ENCODE results near the gene CCDC59. TPM values are rescaled to one million over a fixed set of nuclear protein-coding genes. Genes with fewer than 3 reads are reported as not detected.

Gene CCDC59
- polyA plus RNA-seq, 1 donor from 2014 or later = 64.5 TPM

DNA sequence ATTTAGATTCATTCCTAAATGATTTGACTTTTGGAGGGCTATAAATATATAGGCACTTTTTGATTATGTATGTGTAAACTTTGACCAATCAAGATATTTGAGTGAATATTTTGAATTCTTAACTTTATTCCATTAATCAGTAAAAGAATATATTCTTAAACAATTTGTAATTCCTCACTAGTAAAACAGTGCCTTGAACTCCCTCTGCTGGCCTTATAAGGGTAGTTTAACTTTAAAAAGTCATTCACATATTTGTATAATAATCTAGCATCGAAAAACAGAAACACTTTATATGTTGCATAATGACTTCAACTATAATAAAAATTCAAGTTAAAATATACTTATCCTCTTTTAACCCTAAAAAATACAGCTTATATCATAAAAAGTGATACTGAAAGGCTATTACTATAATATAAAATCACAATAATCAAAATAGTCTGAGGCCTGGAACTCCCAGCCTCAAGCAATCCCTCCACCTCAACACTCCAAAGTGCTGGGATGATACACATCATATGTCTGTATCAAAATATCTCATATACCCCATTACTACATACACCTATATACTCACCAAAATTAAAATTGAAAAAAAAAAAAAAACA lies 31.2 kb downstream of the CCDC59 start:
- TF ChIP-seq EP300 (conservative IDR thresholded peaks at IDR 0.05; ENCODE audit: poor library complexity, severe bottlenecking) (no peak), MXI1 (conservative IDR thresholded peaks at IDR 0.05; ENCODE audit: poor library complexity, severe bottlenecking) (no peak), POLR2AphosphoS5 (IDR thresholded peaks at IDR 0.05) (no peak), RAD21 (conservative IDR thresholded peaks at IDR 0.05) (peak; percentile 85), TAF1 (IDR thresholded peaks at IDR 0.05; ENCODE audit: low read depth) (no peak), EZH2 (IDR thresholded peaks at IDR 0.05; ENCODE audit: borderline replicate concordance, insufficient read depth, low read length, poor library complexity, severe bottlenecking) (no peak), SMC3 (conservative IDR thresholded peaks at IDR 0.05; ENCODE audit: poor library complexity) (peak; percentile 90)
- TF ChIP-seq, protein P1, sequence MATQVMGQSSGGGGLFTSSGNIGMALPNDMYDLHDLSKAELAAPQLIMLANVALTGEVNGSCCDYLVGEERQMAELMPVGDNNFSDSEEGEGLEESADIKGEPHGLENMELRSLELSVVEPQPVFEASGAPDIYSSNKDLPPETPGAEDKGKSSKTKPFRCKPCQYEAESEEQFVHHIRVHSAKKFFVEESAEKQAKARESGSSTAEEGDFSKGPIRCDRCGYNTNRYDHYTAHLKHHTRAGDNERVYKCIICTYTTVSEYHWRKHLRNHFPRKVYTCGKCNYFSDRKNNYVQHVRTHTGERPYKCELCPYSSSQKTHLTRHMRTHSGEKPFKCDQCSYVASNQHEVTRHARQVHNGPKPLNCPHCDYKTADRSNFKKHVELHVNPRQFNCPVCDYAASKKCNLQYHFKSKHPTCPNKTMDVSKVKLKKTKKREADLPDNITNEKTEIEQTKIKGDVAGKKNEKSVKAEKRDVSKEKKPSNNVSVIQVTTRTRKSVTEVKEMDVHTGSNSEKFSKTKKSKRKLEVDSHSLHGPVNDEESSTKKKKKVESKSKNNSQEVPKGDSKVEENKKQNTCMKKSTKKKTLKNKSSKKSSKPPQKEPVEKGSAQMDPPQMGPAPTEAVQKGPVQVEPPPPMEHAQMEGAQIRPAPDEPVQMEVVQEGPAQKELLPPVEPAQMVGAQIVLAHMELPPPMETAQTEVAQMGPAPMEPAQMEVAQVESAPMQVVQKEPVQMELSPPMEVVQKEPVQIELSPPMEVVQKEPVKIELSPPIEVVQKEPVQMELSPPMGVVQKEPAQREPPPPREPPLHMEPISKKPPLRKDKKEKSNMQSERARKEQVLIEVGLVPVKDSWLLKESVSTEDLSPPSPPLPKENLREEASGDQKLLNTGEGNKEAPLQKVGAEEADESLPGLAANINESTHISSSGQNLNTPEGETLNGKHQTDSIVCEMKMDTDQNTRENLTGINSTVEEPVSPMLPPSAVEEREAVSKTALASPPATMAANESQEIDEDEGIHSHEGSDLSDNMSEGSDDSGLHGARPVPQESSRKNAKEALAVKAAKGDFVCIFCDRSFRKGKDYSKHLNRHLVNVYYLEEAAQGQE (IDR thresholded peaks at IDR 0.05; ENCODE audit: borderline replicate concordance) = no peak
- TF ChIP-seq, protein P2, sequence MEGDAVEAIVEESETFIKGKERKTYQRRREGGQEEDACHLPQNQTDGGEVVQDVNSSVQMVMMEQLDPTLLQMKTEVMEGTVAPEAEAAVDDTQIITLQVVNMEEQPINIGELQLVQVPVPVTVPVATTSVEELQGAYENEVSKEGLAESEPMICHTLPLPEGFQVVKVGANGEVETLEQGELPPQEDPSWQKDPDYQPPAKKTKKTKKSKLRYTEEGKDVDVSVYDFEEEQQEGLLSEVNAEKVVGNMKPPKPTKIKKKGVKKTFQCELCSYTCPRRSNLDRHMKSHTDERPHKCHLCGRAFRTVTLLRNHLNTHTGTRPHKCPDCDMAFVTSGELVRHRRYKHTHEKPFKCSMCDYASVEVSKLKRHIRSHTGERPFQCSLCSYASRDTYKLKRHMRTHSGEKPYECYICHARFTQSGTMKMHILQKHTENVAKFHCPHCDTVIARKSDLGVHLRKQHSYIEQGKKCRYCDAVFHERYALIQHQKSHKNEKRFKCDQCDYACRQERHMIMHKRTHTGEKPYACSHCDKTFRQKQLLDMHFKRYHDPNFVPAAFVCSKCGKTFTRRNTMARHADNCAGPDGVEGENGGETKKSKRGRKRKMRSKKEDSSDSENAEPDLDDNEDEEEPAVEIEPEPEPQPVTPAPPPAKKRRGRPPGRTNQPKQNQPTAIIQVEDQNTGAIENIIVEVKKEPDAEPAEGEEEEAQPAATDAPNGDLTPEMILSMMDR (IDR thresholded peaks at IDR 0.05; ENCODE audit: poor library complexity, severe bottlenecking) = peak; percentile 80
- H3K4me3 ChIP-seq (ENCODE audit: low read length) = no peak overlapping the region
- H3K9me2 ChIP-seq (ENCODE audit: insufficient read depth, low read length) = no peaks in the 10 kb centered on the region
- H4K20me1 ChIP-seq (ENCODE audit: insufficient read depth) = no peaks in the 10 kb centered on the region
- no peaks in the 10 kb centered on the region for H3K9me3 ChIP-seq (ENCODE audit: low read length)
- H3K27ac ChIP-seq (ENCODE audit: low read length) = no peak overlapping the region
- H3K4me2 ChIP-seq (ENCODE audit: low read length) = no peak overlapping the region
- no peaks in the 10 kb centered on the region for H3F3A ChIP-seq (ENCODE audit: insufficient read depth, low read length, poor library complexity, severe bottlenecking)
- no peaks in the 10 kb centered on the region for H3K36me3 ChIP-seq (ENCODE audit: insufficient read depth, low read length)
- H3K27me3 ChIP-seq (ENCODE audit: insufficient read depth, low read depth, low read length) = no peaks in the 10 kb centered on the region
- H3K79me2 ChIP-seq (replicated peaks; ENCODE audit: insufficient read depth, low read length) = no peaks in the 10 kb centered on the region
- no peak overlapping the region for H3K9ac ChIP-seq (ENCODE audit: low read length)
- H2AFZ ChIP-seq (ENCODE audit: low read depth, low read length) = no peak overlapping the region

DNA sequence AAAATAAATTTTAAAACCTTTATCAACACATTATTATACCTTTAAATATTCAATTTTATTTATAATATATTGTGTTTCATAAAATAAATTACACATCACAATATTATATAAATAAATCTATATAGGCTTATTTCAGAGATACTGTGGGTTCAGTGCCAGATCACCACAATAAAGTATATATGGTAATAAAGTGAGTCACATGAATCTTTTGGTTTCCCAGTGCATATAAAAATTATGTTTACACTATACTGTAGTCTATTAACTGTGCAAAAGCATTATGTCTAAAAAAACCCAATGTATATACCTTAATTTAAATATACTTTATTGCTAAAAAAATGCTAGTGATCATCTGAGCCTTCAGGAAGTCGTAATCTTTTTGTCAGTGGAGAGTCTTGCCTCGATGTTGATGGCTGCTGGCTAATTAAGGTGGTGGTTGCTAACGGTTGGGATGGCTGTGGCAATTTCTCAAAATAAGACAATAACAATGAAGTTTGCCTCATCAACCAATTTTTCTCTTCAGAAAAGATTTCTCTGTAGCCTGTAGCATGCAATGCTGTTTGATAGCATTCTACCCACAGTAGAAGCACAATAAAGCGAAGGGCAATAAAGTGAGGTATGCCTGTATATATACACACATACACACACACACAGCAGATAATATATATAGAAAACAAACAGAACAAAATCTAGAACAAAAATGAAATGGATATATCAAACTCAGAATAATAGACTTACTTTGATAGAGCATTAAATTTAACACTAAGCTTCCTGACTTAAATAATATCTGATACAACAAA lies 32.4 kb downstream of the CCDC59 start:
- no peaks in the 10 kb centered on the region for H3K9me2 ChIP-seq (ENCODE audit: insufficient read depth, low read length)
- no peak overlapping the region for H3K9ac ChIP-seq (ENCODE audit: low read length)
- no peaks in the 10 kb centered on the region for H3F3A ChIP-seq (ENCODE audit: insufficient read depth, low read length, poor library complexity, severe bottlenecking)
- no peak overlapping the region for H3K4me3 ChIP-seq (ENCODE audit: low read length)
- no peak overlapping the region for H2AFZ ChIP-seq (ENCODE audit: low read depth, low read length)
- TF ChIP-seq MXI1 (conservative IDR thresholded peaks at IDR 0.05; ENCODE audit: poor library complexity, severe bottlenecking) (no peak), POLR2AphosphoS5 (IDR thresholded peaks at IDR 0.05) (no peak), TAF1 (IDR thresholded peaks at IDR 0.05; ENCODE audit: low read depth) (no peak), EZH2 (IDR thresholded peaks at IDR 0.05; ENCODE audit: borderline replicate concordance, insufficient read depth, low read length, poor library complexity, severe bottlenecking) (no peak), RAD21 (conservative IDR thresholded peaks at IDR 0.05) (no peak), SMC3 (conservative IDR thresholded peaks at IDR 0.05; ENCODE audit: poor library complexity) (no peak), EP300 (conservative IDR thresholded peaks at IDR 0.05; ENCODE audit: poor library complexity, severe bottlenecking) (no peak)
- TF ChIP-seq, protein P1 (IDR thresholded peaks at IDR 0.05; ENCODE audit: borderline replicate concordance) = no peak
- TF ChIP-seq, protein P2 (IDR thresholded peaks at IDR 0.05; ENCODE audit: poor library complexity, severe bottlenecking) = no peak
- no peaks in the 10 kb centered on the region for H4K20me1 ChIP-seq (ENCODE audit: insufficient read depth)
- no peaks in the 10 kb centered on the region for H3K9me3 ChIP-seq (ENCODE audit: low read length)
- no peak overlapping the region for H3K27ac ChIP-seq (ENCODE audit: low read length)
- no peaks in the 10 kb centered on the region for H3K36me3 ChIP-seq (ENCODE audit: insufficient read depth, low read length)
- H3K4me2 ChIP-seq (ENCODE audit: low read length) = no peak overlapping the region
- no peaks in the 10 kb centered on the region for H3K27me3 ChIP-seq (ENCODE audit: insufficient read depth, low read depth, low read length)
- no peaks in the 10 kb centered on the region for H3K79me2 ChIP-seq (replicated peaks; ENCODE audit: insufficient read depth, low read length)
